HEK293 (cell line): ENCODE results near the gene DCD.
A peak's percentile ranks its signal among the peaks of the same experiment; 100 is the strongest.

ENCODE experiments used
- CTCF ChIA-PET: fragments of 350-600 bp; formaldehyde crosslinking; extraction: SDS; loops from one replicate; lab custom pipeline; 2021; ENCODE audit warnings: antibody characterized with exemption; lab: Yijun Ruan, JAX
- POLR2A ChIA-PET: fragments of 300-600 bp; formaldehyde crosslinking; extraction: SDS; loops from one replicate; lab custom pipeline; 2020; ENCODE audit warnings: antibody characterized with exemption, inconsistent platforms; lab: Yijun Ruan, JAX
- H3K27ac ChIP-seq: fragments of 200-500 bp; sonication (Bioruptor generic); 2 replicates; pipeline ENCODE4 v1.5.1; 2014; ENCODE audit warnings: low read depth, low read length, control low read depth, inconsistent platforms; ENCODE audit errors: extremely low read depth
- H3K36me3 ChIP-seq, 2 experiments: fragments of 200-500 bp in 1 of 2; sonication (Bioruptor generic) in 1 of 2; 1 replicate in 1 of 2; 2 replicates in 1 of 2; pipeline ENCODE4 v1.5.1; 2014 to 2017; ENCODE audit warnings: inconsistent platforms in 2 of 2, low read length in 2 of 2; ENCODE audit not compliant: control insufficient read depth in 2 of 2, insufficient read depth in 1 of 2
- H3K4me1 ChIP-seq: fragments of 200-500 bp; sonication (Bioruptor generic); 2 replicates; pipeline ENCODE4 v1.5.1; 2014; ENCODE audit warnings: mild to moderate bottlenecking, low read length, inconsistent platforms; ENCODE audit not compliant: control insufficient read depth, insufficient read depth
- H3K4me3 ChIP-seq: 2 replicates; pipeline ENCODE4 v1.5.1; 2011; ENCODE audit warnings: low read depth, mild to moderate bottlenecking, control low read depth, low read length, moderate library complexity
- H3K9me3 ChIP-seq: fragments of 200-500 bp; sonication (Bioruptor generic); 2 replicates; pipeline ENCODE4 v1.5.1; 2014; ENCODE audit warnings: low read depth, low read length, inconsistent platforms; ENCODE audit not compliant: control insufficient read depth, insufficient read depth
- EGR2 ChIP-seq: fragments of 450-650 bp; formaldehyde crosslinking; IDR thresholded peaks from 2 replicates; pipeline ENCODE4 v1.5.1; 2016; ENCODE audit warnings: low read depth, missing biosample characterization, missing genetic modification characterization
- HOXD13 ChIP-seq: sonication (generic); formaldehyde crosslinking; IDR thresholded peaks from 2 replicates; pipeline ENCODE4 v1.8.0; 2022; ENCODE audit warnings: missing genetic modification reagents, borderline replicate concordance
- KLF7 ChIP-seq: fragments of 450-650 bp; formaldehyde crosslinking; IDR thresholded peaks from 2 replicates; pipeline ENCODE4 v1.5.1; 2016; ENCODE audit warnings: missing biosample characterization, missing genetic modification characterization, borderline replicate concordance
- KLF8 ChIP-seq: fragments of 450-650 bp; formaldehyde crosslinking; IDR thresholded peaks from 2 replicates; pipeline ENCODE4 v1.5.1; 2016; ENCODE audit warnings: missing biosample characterization, missing genetic modification characterization
- RBAK ChIP-seq: fragments of 450-650 bp; formaldehyde crosslinking; IDR thresholded peaks from 2 replicates; pipeline ENCODE4 v1.5.1; 2016; ENCODE audit warnings: missing biosample characterization, missing genetic modification characterization
- SETDB1 ChIP-seq: IDR thresholded peaks from one replicate; pipeline ENCODE4 v1.6.1; 2017; ENCODE audit warnings: mild to moderate bottlenecking, low read length, moderate library complexity, mixed read lengths; ENCODE audit not compliant: insufficient read length
- ZBTB8A ChIP-seq: fragments of 450-650 bp; formaldehyde crosslinking; IDR thresholded peaks from 2 replicates; pipeline ENCODE4 v1.5.1; 2016; ENCODE audit warnings: missing biosample characterization, missing genetic modification characterization
- ZNF146 ChIP-seq: fragments of 450-650 bp; formaldehyde crosslinking; IDR thresholded peaks from 2 replicates; pipeline ENCODE4 v1.5.1; 2016; ENCODE audit warnings: missing biosample characterization, missing genetic modification characterization
- ZNF266 ChIP-seq: fragments of 450-650 bp; formaldehyde crosslinking; IDR thresholded peaks from 2 replicates; pipeline ENCODE4 v1.5.1; 2016; ENCODE audit warnings: missing biosample characterization, missing genetic modification characterization, low read depth
- ZNF529 ChIP-seq: fragments of 450-650 bp; formaldehyde crosslinking; IDR thresholded peaks from 2 replicates; pipeline ENCODE4 v1.5.1; 2017; ENCODE audit warnings: missing genetic modification characterization, missing biosample characterization; ENCODE audit not compliant: insufficient replicate concordance
- ZNF776 ChIP-seq: fragments of 450-650 bp; formaldehyde crosslinking; IDR thresholded peaks from 2 replicates; pipeline ENCODE4 v1.5.0; 2017; ENCODE audit warnings: missing biosample characterization, missing genetic modification characterization, borderline replicate concordance
- ZNF785 ChIP-seq: fragments of 450-650 bp; formaldehyde crosslinking; IDR thresholded peaks from 2 replicates; pipeline ENCODE4 v1.5.1; 2016; ENCODE audit warnings: missing biosample characterization, missing genetic modification characterization
- ZNF830 ChIP-seq: fragments of 450-650 bp; IDR thresholded peaks from 2 replicates; pipeline ENCODE4 v1.5.0; 2018; ENCODE audit warnings: missing biosample characterization, missing genetic modification characterization, low read depth, mild to moderate bottlenecking, moderate library complexity
- ZSCAN16 ChIP-seq: fragments of 450-650 bp; formaldehyde crosslinking; IDR thresholded peaks from 2 replicates; pipeline ENCODE4 v1.5.1; 2016; ENCODE audit warnings: missing biosample characterization, missing genetic modification characterization
- ZSCAN4 ChIP-seq: fragments of 450-650 bp; formaldehyde crosslinking; IDR thresholded peaks from 2 replicates; pipeline ENCODE4 v1.5.1; 2017; ENCODE audit warnings: missing biosample characterization, missing genetic modification characterization
- TF ChIP-seq, protein P1 (sequence below): fragments of 450-650 bp; formaldehyde crosslinking; IDR thresholded peaks from 2 replicates; pipeline ENCODE4 v1.5.1; 2017; ENCODE audit warnings: missing biosample characterization, missing genetic modification characterization
- TF ChIP-seq, protein P2 (sequence below): fragments of 450-650 bp; formaldehyde crosslinking; conservative IDR thresholded peaks from 2 replicates; pipeline ENCODE4 v1.5.1; 2016; ENCODE audit warnings: low read depth, missing biosample characterization, missing genetic modification characterization

DCD gene

GRCh38 chr12:54631988-54632728 is 16.0 kb downstream of the DCD start:
- H3K9me3 ChIP-seq = no peaks in the 10 kb centered on the region; the same call in 1 of the 2 replicates
- H3K36me3 ChIP-seq = no peaks in the 10 kb centered on the region
- CTCF ChIA-PET = interaction anchor here (0.7 to 3.1 kb wide), 13 partner anchors 9 to 76 kb away, joined by 3 to 19 read pairs (median 4); no protein-coding TSS in a partner anchor
- TF ChIP-seq EGR2 (tag by site-specific recombination) (0 out of 2 replicates have a peak, but pooled peaks have one; percentile 13), ZNF529 (tag by site-specific recombination) (no peak)
- TF ChIP-seq, protein P1, sequence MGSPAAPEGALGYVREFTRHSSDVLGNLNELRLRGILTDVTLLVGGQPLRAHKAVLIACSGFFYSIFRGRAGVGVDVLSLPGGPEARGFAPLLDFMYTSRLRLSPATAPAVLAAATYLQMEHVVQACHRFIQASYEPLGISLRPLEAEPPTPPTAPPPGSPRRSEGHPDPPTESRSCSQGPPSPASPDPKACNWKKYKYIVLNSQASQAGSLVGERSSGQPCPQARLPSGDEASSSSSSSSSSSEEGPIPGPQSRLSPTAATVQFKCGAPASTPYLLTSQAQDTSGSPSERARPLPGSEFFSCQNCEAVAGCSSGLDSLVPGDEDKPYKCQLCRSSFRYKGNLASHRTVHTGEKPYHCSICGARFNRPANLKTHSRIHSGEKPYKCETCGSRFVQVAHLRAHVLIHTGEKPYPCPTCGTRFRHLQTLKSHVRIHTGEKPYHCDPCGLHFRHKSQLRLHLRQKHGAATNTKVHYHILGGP = no peak
- no peaks in the 10 kb centered on the region for H3K4me1 ChIP-seq
- no peak overlapping the region for H3K4me3 ChIP-seq
- no peak overlapping the region for H3K27ac ChIP-seq
- POLR2A ChIA-PET = interaction anchor here (0.5 kb wide), 1 partner anchor 86 kb away, joined by 5 read pairs; no protein-coding TSS in a partner anchor

GRCh38 chr12:54631551-54631950 is 16.6 kb downstream of the DCD start:
- TF ChIP-seq KLF8 (tag by site-specific recombination) (no peak), KLF7 (tag by site-specific recombination) (no peak), ZNF146 (tag by site-specific recombination) (no peak), ZNF266 (tag by site-specific recombination) (no peak), ZSCAN16 (tag by site-specific recombination) (no peak), ZSCAN4 (no peak), ZNF830 (tag by site-specific recombination) (no peak), HOXD13 (CRISPR knock-in tag) (no peak), ZNF776 (tag by site-specific recombination) (no peak), SETDB1 (no peak), EGR2 (tag by site-specific recombination) (no peak), ZNF785 (tag by site-specific recombination) (no peak), ZBTB8A (tag by site-specific recombination) (no peak), RBAK (tag by site-specific recombination) (no peak)
- TF ChIP-seq, protein P2, sequence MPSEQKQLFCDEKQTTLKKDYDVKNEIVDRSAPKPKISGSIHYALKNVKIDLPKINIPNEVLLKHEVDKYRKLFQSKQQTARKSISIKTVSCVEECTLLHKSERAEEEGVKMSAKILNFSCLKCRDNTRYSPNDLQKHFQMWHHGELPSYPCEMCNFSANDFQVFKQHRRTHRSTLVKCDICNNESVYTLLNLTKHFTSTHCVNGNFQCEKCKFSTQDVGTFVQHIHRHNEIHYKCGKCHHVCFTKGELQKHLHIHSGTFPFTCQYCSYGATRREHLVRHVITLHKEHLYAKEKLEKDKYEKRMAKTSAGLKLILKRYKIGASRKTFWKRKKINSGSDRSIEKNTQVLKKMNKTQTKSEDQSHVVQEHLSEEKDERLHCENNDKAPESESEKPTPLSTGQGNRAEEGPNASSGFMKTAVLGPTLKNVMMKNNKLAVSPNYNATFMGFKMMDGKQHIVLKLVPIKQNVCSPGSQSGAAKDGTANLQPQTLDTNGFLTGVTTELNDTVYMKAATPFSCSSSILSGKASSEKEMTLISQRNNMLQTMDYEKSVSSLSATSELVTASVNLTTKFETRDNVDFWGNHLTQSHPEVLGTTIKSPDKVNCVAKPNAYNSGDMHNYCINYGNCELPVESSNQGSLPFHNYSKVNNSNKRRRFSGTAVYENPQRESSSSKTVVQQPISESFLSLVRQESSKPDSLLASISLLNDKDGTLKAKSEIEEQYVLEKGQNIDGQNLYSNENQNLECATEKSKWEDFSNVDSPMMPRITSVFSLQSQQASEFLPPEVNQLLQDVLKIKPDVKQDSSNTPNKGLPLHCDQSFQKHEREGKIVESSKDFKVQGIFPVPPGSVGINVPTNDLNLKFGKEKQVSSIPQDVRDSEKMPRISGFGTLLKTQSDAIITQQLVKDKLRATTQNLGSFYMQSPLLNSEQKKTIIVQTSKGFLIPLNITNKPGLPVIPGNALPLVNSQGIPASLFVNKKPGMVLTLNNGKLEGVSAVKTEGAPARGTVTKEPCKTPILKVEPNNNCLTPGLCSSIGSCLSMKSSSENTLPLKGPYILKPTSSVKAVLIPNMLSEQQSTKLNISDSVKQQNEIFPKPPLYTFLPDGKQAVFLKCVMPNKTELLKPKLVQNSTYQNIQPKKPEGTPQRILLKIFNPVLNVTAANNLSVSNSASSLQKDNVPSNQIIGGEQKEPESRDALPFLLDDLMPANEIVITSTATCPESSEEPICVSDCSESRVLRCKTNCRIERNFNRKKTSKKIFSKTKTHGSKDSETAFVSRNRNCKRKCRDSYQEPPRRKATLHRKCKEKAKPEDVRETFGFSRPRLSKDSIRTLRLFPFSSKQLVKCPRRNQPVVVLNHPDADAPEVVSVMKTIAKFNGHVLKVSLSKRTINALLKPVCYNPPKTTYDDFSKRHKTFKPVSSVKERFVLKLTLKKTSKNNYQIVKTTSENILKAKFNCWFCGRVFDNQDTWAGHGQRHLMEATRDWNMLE = no peak
- CTCF ChIA-PET = interaction anchor here (0.7 to 3.1 kb wide), 9 partner anchors 12 to 75 kb away, joined by 3 to 19 read pairs (median 4); no protein-coding TSS in a partner anchor
- Histone ChIP-seq H3K4me1 (no peaks in the 10 kb centered on the region), H3K4me3 (no peak overlapping the region), H3K36me3 (no peaks in the 10 kb centered on the region), H3K27ac (no peak overlapping the region), H3K9me3 (no peaks in the 10 kb centered on the region; the same call in 1 of the 2 replicates)
- POLR2A ChIA-PET = no interaction called here
